Astrocyte of the spinal cord (primary cell): ENCODE results near the gene IGF2BP1.

Experiments used
- DNase-seq: peaks from one replicate; pipeline ENCODE4 v3.0.0; 2011; ENCODE audit warnings: low read depth, low spot score
- H3K4me3 ChIP-seq: 2 replicates; pipeline ENCODE4 v1.5.1; 2011; ENCODE audit warnings: low read depth, mild to moderate bottlenecking, low read length, moderate library complexity
- in situ Hi-C: cut with HindIII; loops from 2 replicates; pipeline ENCODE4 v1.10.0; 2017; ENCODE audit warnings: low sequenced_read_pairs
- TF ChIP-seq, protein P1 (sequence below): IDR thresholded peaks from 2 replicates; pipeline ENCODE4 v1.5.1; 2012; ENCODE audit warnings: low read depth, mild to moderate bottlenecking, low read length, inconsistent platforms

The IGF2BP1 gene

DNA sequence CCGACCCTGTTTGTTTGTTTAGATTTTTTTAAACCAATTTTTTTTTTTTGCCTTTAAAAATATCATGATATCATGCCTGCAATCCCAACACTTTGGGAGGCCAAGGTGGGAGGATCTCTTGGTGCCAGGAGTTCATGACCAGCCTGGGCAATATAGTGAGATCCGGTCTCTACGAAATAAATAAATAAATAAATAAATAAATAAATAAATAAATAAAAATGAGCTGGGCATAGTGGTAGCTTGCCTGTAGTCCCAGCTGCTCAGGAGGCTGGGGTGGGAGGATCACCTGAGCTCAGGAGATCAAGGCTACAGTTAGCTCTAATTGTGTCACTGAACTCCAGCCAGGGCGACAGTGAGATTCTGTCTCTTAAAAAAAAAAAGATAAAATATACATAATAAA is 8.1 kb upstream of the IGF2BP1 start:
- H3K4me3 ChIP-seq = no peak overlapping the region
- TF ChIP-seq, protein P1, sequence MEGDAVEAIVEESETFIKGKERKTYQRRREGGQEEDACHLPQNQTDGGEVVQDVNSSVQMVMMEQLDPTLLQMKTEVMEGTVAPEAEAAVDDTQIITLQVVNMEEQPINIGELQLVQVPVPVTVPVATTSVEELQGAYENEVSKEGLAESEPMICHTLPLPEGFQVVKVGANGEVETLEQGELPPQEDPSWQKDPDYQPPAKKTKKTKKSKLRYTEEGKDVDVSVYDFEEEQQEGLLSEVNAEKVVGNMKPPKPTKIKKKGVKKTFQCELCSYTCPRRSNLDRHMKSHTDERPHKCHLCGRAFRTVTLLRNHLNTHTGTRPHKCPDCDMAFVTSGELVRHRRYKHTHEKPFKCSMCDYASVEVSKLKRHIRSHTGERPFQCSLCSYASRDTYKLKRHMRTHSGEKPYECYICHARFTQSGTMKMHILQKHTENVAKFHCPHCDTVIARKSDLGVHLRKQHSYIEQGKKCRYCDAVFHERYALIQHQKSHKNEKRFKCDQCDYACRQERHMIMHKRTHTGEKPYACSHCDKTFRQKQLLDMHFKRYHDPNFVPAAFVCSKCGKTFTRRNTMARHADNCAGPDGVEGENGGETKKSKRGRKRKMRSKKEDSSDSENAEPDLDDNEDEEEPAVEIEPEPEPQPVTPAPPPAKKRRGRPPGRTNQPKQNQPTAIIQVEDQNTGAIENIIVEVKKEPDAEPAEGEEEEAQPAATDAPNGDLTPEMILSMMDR = no peak
- DNase-seq = no peak
- in situ Hi-C loops = no loop called here

DNA sequence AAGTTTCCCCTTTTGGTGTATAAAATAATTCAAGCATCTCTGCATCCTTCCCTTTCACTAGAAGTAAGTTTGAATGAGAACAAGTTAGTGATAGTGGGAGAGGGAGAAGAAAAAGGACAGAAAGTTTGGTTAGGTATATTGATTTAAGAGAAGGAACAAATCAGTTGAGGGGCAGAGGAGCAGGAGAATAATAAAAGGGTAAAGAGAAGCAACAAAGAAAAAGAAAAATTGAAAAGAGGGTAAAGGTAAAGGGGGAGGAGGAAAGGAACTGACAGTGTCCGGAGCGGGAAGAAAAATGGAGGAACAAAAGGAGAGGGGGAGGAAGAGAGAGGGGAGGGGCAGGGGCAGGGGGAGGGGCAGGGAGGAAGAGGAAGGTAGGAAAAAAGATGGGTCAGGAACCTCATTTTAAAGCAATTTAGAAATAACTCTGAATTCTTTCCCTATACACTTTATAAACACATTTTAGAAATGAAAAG is 6.3 kb upstream of the IGF2BP1 start:
- no peak overlapping the region for H3K4me3 ChIP-seq
- TF ChIP-seq, protein P1 = no peak
- in situ Hi-C loops = no loop called here
- DNase-seq = no peak

DNA sequence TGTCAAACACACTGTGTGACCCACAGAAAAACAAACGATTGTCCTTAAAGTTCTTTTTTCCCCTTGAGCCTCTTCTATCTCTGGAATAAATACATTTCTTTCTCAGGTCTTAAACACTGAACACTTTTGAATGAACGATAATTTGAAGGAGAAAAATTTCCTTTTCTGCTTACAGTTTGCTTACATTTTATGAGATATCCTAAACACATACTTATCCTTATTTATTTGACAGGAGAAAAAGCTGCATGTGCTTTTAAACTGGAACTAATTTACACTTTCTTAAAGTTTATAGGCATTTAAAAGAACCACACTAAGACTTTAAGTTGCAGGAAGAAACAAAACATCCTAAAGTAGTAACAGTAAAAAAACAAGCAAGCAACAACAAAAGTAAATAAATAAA is 4.7 kb upstream of the IGF2BP1 start:
- DNase-seq = no peak
- H3K4me3 ChIP-seq = no peak overlapping the region
- TF ChIP-seq, protein P1 = no peak
- in situ Hi-C loops = no loop called here

DNA sequence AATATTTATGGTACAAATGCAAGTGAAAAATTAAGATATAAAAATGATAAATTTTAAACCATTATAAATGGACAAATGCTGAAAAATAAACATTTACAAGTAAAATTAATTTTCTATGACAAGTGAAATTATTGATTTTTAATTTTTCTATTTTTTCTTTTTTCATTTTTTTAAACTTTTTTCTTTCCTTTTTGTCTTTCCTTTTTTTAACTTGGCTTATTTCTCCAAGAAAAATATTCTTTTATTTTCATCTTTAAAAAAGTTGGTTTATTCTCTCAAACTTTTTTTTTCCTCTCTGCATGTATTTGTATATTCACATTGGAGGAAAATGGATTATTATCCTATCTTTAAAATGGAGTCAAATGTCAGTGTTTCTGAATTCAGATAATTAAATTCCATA is 3.9 kb upstream of the IGF2BP1 start:
- H3K4me3 ChIP-seq = no peak overlapping the region
- TF ChIP-seq, protein P1 = no peak
- no peak for DNase-seq
- in situ Hi-C loops = no loop called here

DNA sequence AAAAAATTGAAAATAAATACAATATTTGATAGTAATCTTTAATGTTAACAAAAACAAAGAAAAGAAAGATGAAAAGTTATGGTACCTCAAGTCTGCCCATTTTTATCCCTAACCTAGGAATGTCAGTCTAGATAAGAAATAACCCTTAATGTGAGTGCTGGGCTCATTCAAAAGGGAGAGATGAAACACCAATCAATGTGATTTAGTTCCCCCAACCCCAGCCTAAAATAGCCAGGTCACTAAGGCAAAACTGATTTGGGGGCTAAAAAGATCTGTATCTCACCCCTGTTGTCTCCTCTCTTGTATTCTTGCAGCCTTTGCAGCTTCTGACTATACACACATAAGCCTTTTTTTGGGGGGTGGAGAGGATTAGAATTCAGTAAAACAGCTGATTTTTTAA is 3.2 kb upstream of the IGF2BP1 start:
- no peak for DNase-seq
- no peak overlapping the region for H3K4me3 ChIP-seq
- in situ Hi-C loops = no loop called here
- TF ChIP-seq, protein P1 = no peak

DNA sequence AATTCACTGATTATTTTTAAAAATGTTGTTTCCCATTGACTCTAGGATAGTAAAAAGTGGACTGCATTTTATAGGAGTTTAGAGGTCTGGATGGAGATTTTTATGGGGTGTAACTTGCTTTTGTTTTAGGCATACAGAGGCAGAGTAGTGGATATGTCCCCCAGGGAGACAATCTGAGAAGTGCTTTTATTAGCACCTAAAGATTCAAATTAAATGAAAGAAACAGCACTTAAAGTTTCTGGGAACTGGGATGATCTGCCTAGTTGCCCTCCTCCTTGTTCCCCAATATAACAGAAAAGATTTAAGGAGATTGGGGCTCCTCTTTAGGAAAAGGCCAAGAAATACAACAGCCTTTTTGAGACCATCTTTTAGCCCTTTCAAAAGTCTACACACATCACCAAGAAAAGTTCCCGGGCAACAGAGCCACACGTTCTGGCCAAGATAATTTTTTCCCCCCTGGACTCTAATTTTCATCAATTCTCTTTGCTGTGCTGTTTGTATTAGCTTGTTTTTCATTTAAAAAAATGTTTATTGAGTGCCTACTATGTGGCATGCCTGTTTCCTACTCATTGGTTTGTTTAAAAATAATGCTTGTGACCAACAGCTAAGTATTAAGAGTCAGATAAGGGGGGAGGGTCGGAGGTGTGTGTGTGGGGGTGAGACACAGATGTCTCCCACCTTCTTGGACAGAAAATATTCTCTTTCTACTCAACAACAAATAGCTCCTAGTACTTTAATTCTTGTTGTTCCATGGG is 2.5 kb upstream of the IGF2BP1 start:
- no peak overlapping the region for H3K4me3 ChIP-seq
- TF ChIP-seq, protein P1 = no peak
- DNase-seq = no peak
- in situ Hi-C loops = no loop called here
